Loucy (cell line): ENCODE measurements around the gene SPPL3.

Source experiments
- H2AFZ ChIP-seq: fragments of 200-600 bp; sonication (generic); 2 replicates; pipeline ENCODE4 v1.6.0; 2016; ENCODE audit warnings: antibody characterized with exemption, mild to moderate bottlenecking, low read length, moderate library complexity
- H3F3A ChIP-seq: fragments of 200-600 bp; 2 replicates; pipeline ENCODE4 v1.6.0; 2016; ENCODE audit warnings: antibody characterized with exemption, low read depth, mild to moderate bottlenecking
- H3K27me3 ChIP-seq: fragments of 200-600 bp; sonication (generic); 2 replicates; pipeline ENCODE4 v1.6.1; 2014; ENCODE audit warnings: low read length, mild to moderate bottlenecking; ENCODE audit not compliant: insufficient read depth, poor library complexity, severe bottlenecking
- H3K36me3 ChIP-seq: fragments of 200-600 bp; sonication (generic); 2 replicates; pipeline ENCODE4 v1.6.1; 2016; ENCODE audit warnings: low read length; ENCODE audit not compliant: insufficient read depth
- H3K4me1 ChIP-seq: fragments of 200-600 bp; sonication (generic); 2 replicates; pipeline ENCODE4 v1.5.1; 2014; ENCODE audit warnings: low read length, mild to moderate bottlenecking; ENCODE audit not compliant: insufficient read depth, poor library complexity, severe bottlenecking
- H3K4me2 ChIP-seq: fragments of 200-600 bp; sonication (generic); 2 replicates; pipeline ENCODE4 v1.6.0; 2014; ENCODE audit warnings: antibody characterized with exemption, low read length, low read depth, mild to moderate bottlenecking; ENCODE audit not compliant: poor library complexity, severe bottlenecking
- H3K4me3 ChIP-seq: fragments of 200-600 bp; sonication (generic); 2 replicates; pipeline ENCODE4 v1.5.1; 2014; ENCODE audit warnings: low read length, mild to moderate bottlenecking, mixed read lengths; ENCODE audit not compliant: poor library complexity, severe bottlenecking
- H3K79me2 ChIP-seq: fragments of 200-600 bp; sonication (generic); 2 replicates; pipeline ENCODE4 v1.6.1; 2014; ENCODE audit warnings: low read length; ENCODE audit not compliant: insufficient read depth
- H3K9ac ChIP-seq: fragments of 200-600 bp; sonication (generic); 2 replicates; pipeline ENCODE4 v1.6.0; 2014; ENCODE audit warnings: mild to moderate bottlenecking, low read depth, low read length, moderate library complexity; ENCODE audit not compliant: poor library complexity, severe bottlenecking
- H3K9me2 ChIP-seq: fragments of 200-600 bp; sonication (generic); replicated peaks from 2 replicates; pipeline ENCODE4 v1.6.1; 2016; ENCODE audit warnings: low read depth, low read length, mixed read lengths
- H3K9me3 ChIP-seq: fragments of 200-600 bp; sonication (generic); 2 replicates; pipeline ENCODE4 v1.6.1; 2014; ENCODE audit warnings: mild to moderate bottlenecking, antibody characterized with exemption, low read length, low read depth; ENCODE audit not compliant: insufficient read depth
- H4K20me1 ChIP-seq: fragments of 200-600 bp; sonication (generic); 2 replicates; pipeline ENCODE4 v1.6.0; 2014; ENCODE audit warnings: antibody characterized with exemption, low read length, mild to moderate bottlenecking; ENCODE audit not compliant: insufficient read depth, poor library complexity, severe bottlenecking
- EZH2phosphoT487 ChIP-seq: fragments of 200-600 bp; IDR thresholded peaks from 2 replicates; pipeline ENCODE4 v1.6.1; 2018; ENCODE audit warnings: antibody characterized with exemption, mild to moderate bottlenecking, moderate library complexity, borderline replicate concordance
- TF ChIP-seq, protein P1 (sequence below): fragments of 200-600 bp; sonication (generic); conservative IDR thresholded peaks from 2 replicates; pipeline ENCODE4 v1.5.1; 2014; ENCODE audit warnings: mild to moderate bottlenecking, antibody characterized with exemption, low read length

The SPPL3 gene

DNA sequence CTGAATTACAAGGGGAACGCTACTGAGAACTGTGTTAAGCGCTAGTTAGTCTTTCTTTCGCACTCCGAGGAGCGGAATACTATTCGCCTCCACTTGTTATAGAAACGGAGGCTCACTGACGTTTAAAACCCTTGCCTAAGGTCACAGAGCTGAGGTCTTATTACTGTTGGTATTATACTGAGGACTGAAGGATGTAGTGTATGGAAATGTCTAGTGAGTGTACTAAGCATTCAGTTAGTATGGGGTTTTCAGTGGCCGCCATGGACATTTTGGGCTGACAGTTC lies 177.7 kb downstream of the SPPL3 start:
- H3K9me3 ChIP-seq: no peaks in the 10 kb centered on the region
- H3K36me3 ChIP-seq: no peaks in the 10 kb centered on the region; the same call in 1 of the 2 replicates
- H4K20me1 ChIP-seq: no peaks in the 10 kb centered on the region
- H3K79me2 ChIP-seq: no peaks in the 10 kb centered on the region; the same call in 1 of the 2 replicates
- no peaks in the 10 kb centered on the region for H3K9me2 ChIP-seq
- H2AFZ ChIP-seq: no peak overlapping the region
- H3F3A ChIP-seq: no peaks in the 10 kb centered on the region
- peak overlapping the region; percentile 82 for H3K4me2 ChIP-seq
- no peak for TF ChIP-seq EZH2phosphoT487
- TF ChIP-seq, protein P1, sequence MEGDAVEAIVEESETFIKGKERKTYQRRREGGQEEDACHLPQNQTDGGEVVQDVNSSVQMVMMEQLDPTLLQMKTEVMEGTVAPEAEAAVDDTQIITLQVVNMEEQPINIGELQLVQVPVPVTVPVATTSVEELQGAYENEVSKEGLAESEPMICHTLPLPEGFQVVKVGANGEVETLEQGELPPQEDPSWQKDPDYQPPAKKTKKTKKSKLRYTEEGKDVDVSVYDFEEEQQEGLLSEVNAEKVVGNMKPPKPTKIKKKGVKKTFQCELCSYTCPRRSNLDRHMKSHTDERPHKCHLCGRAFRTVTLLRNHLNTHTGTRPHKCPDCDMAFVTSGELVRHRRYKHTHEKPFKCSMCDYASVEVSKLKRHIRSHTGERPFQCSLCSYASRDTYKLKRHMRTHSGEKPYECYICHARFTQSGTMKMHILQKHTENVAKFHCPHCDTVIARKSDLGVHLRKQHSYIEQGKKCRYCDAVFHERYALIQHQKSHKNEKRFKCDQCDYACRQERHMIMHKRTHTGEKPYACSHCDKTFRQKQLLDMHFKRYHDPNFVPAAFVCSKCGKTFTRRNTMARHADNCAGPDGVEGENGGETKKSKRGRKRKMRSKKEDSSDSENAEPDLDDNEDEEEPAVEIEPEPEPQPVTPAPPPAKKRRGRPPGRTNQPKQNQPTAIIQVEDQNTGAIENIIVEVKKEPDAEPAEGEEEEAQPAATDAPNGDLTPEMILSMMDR: no peak
- H3K4me3 ChIP-seq: peak overlapping the region; percentile 80
- no peaks in the 10 kb centered on the region for H3K27me3 ChIP-seq
- H3K4me1 ChIP-seq: peaks cover 22% of the 10 kb centered on the region
- H3K9ac ChIP-seq: peak overlapping the region; percentile 83

- H3K9ac ChIP-seq: peak within 1 kb of the TSS; percentile 83
Observed at GRCh38 chr12:120725659-120726509, 178.3 kb downstream of the SPPL3 start, which contains the start of gene ACADS. ACADS (plus strand) TSS chr12:120725826; CDS start chr12:120725886, 60 bp downstream.

GRCh38 chr12:120725151-120725658 lies 179.0 kb downstream of the SPPL3 start:
- H4K20me1 ChIP-seq: no peaks in the 10 kb centered on the region
- peak overlapping the region; percentile 72 for H2AFZ ChIP-seq
- H3K36me3 ChIP-seq: peaks cover 3% of the 10 kb centered on the region; the same call in 1 of the 2 replicates
- no peaks in the 10 kb centered on the region for H3K27me3 ChIP-seq
- no peaks in the 10 kb centered on the region for H3K9me2 ChIP-seq
- TF ChIP-seq EZH2phosphoT487: no peak
- TF ChIP-seq, protein P1: no peak
- peak overlapping the region; percentile 80 for H3K4me3 ChIP-seq
- peak overlapping the region; percentile 83 for H3K9ac ChIP-seq
- peaks cover 22% of the 10 kb centered on the region for H3K4me1 ChIP-seq
- H3K4me2 ChIP-seq: peak overlapping the region; percentile 82
- H3F3A ChIP-seq: no peaks in the 10 kb centered on the region
- no peaks in the 10 kb centered on the region for H3K9me3 ChIP-seq
- no peaks in the 10 kb centered on the region; the same call in 1 of the 2 replicates for H3K79me2 ChIP-seq

More at GRCh38 chr12:120725659-120726509, 178.3 kb downstream of the SPPL3 start, which contains the start of gene ACADS:
- no peaks in the 10 kb centered on the region for H3K27me3 ChIP-seq
- H3F3A ChIP-seq: no peaks in the 10 kb centered on the region
- no peaks in the 10 kb centered on the region for H3K9me3 ChIP-seq
- H3K36me3 ChIP-seq: peaks cover 3% of the 10 kb centered on the region; the same call in 1 of the 2 replicates
- no peaks in the 10 kb centered on the region for H4K20me1 ChIP-seq
- H2AFZ ChIP-seq: peak within 1 kb of the TSS; percentile 94
- H3K9me2 ChIP-seq: no peaks in the 10 kb centered on the region
- peak within 1 kb of the TSS; percentile 82 for H3K4me2 ChIP-seq
- H3K79me2 ChIP-seq: no peaks in the 10 kb centered on the region; the same call in 1 of the 2 replicates
- H3K4me3 ChIP-seq: peak within 1 kb of the TSS; percentile 80
- TF ChIP-seq, protein P1: no peak
- TF ChIP-seq EZH2phosphoT487: no peak
- peaks cover 22% of the 10 kb centered on the region for H3K4me1 ChIP-seq
